ENCODE results near the gene NXPH1. TPM values are rescaled to one million over a fixed set of nuclear protein-coding genes. Genes with fewer than 3 reads are reported as not detected.

The NXPH1 gene
- total and polyA plus RNA-seq, 5 experiments from 2014 or later: not detected

- DNase-seq: no peak
- no peak overlapping the region for H3K4me3 Mint-ChIP-seq
- no peaks in the 10 kb centered on the region for H3K36me3 Mint-ChIP-seq
- H3K27ac Mint-ChIP-seq: no peak overlapping the region
- POLR2A ChIA-PET: no interaction called here
- H3K4me1 Mint-ChIP-seq: no peaks in the 10 kb centered on the region
- ATAC-seq: no peak
- H3K9me3 Mint-ChIP-seq: peaks cover 0 to 20% (median 2%) of the 10 kb centered on the region in 9 donors
- H3K27me3 Mint-ChIP-seq: peaks cover 0 to 3% (median 0%) of the 10 kb centered on the region in 5 donors
Observed at GRCh38 chr7:8628656-8629055, 195.2 kb downstream of the NXPH1 start.

GRCh38 chr7:8629504-8629903 is 196.1 kb downstream of the NXPH1 start:
- H3K27ac Mint-ChIP-seq: no peak overlapping the region
- no peak for ATAC-seq
- DNase-seq: no peak
- POLR2A ChIA-PET: no interaction called here
- no peak overlapping the region for H3K4me3 Mint-ChIP-seq
- peaks cover 0 to 3% (median 0%) of the 10 kb centered on the region in 5 donors for H3K27me3 Mint-ChIP-seq
- peaks cover 0 to 13% (median 0%) of the 10 kb centered on the region in 9 donors for H3K9me3 Mint-ChIP-seq
- no peaks in the 10 kb centered on the region for H3K4me1 Mint-ChIP-seq
- H3K36me3 Mint-ChIP-seq: no peaks in the 10 kb centered on the region

GRCh38 chr7:8637322-8637721 is 203.9 kb downstream of the NXPH1 start:
- ATAC-seq: no peak
- no peaks in the 10 kb centered on the region for H3K27me3 Mint-ChIP-seq
- H3K27ac Mint-ChIP-seq: no peak overlapping the region
- H3K4me1 Mint-ChIP-seq: no peaks in the 10 kb centered on the region
- H3K9me3 Mint-ChIP-seq: peaks cover 0 to 6% (median 0%) of the 10 kb centered on the region in 9 donors
- H3K36me3 Mint-ChIP-seq: no peaks in the 10 kb centered on the region
- POLR2A ChIA-PET: no interaction called here
- no peak for DNase-seq
- no peak overlapping the region for H3K4me3 Mint-ChIP-seq

- Mint-ChIP-seq H3K4me3 (no peak overlapping the region), H3K27ac (no peak overlapping the region), H3K9me3 (peaks cover 0 to 6% (median 0%) of the 10 kb centered on the region in 9 donors), H3K4me1 (no peaks in the 10 kb centered on the region), H3K27me3 (no peaks in the 10 kb centered on the region), H3K36me3 (no peaks in the 10 kb centered on the region)
- DNase-seq (no peak), ATAC-seq (no peak)
- POLR2A ChIA-PET: no interaction called here
Observed at GRCh38 chr7:8638076-8638475, 204.7 kb downstream of the NXPH1 start.

- no peak overlapping the region for H3K27ac Mint-ChIP-seq
- DNase-seq: no peak
- POLR2A ChIA-PET: no interaction called here
- no peak for ATAC-seq
- H3K4me3 Mint-ChIP-seq: no peak overlapping the region
- H3K9me3 Mint-ChIP-seq: peaks cover 0 to 6% (median 0%) of the 10 kb centered on the region in 9 donors
- no peaks in the 10 kb centered on the region for H3K27me3 Mint-ChIP-seq
- H3K4me1 Mint-ChIP-seq: no peaks in the 10 kb centered on the region
- H3K36me3 Mint-ChIP-seq: no peaks in the 10 kb centered on the region
Observed at GRCh38 chr7:8639668-8640067, 206.3 kb downstream of the NXPH1 start.

- no peaks in the 10 kb centered on the region for H3K4me1 Mint-ChIP-seq
- ATAC-seq (no peak), DNase-seq (no peak)
- POLR2A ChIA-PET: no interaction called here
- no peaks in the 10 kb centered on the region for H3K36me3 Mint-ChIP-seq
- peaks cover 0 to 2% (median 0%) of the 10 kb centered on the region in 9 donors for H3K9me3 Mint-ChIP-seq
- H3K4me3 Mint-ChIP-seq: no peak overlapping the region
- no peaks in the 10 kb centered on the region for H3K27me3 Mint-ChIP-seq
- H3K27ac Mint-ChIP-seq: no peak overlapping the region
Observed at GRCh38 chr7:8640671-8641070, 207.3 kb downstream of the NXPH1 start.

- H3K27ac Mint-ChIP-seq: no peak overlapping the region
- no peaks in the 10 kb centered on the region for H3K36me3 Mint-ChIP-seq
- H3K4me1 Mint-ChIP-seq: no peaks in the 10 kb centered on the region
- H3K9me3 Mint-ChIP-seq: peaks cover 3 to 26% (median 11%) of the 10 kb centered on the region in 9 donors
- ATAC-seq: no peak
- peak in 1 of 10 donors; percentile 51 for DNase-seq
- H3K4me3 Mint-ChIP-seq: no peak overlapping the region
- POLR2A ChIA-PET: no interaction called here
- H3K27me3 Mint-ChIP-seq: no peaks in the 10 kb centered on the region
Observed at GRCh38 chr7:8668627-8669500, 235.5 kb downstream of the NXPH1 start.

GRCh38 chr7:8669501-8669851 is 236.1 kb downstream of the NXPH1 start:
- peaks cover 5 to 25% (median 11%) of the 10 kb centered on the region in 9 donors for H3K9me3 Mint-ChIP-seq
- no peak for DNase-seq
- H3K27me3 Mint-ChIP-seq: no peaks in the 10 kb centered on the region
- POLR2A ChIA-PET: no interaction called here
- no peaks in the 10 kb centered on the region for H3K4me1 Mint-ChIP-seq
- no peaks in the 10 kb centered on the region for H3K36me3 Mint-ChIP-seq
- no peak overlapping the region for H3K4me3 Mint-ChIP-seq
- H3K27ac Mint-ChIP-seq: no peak overlapping the region
- no peak for ATAC-seq

- Mint-ChIP-seq H3K36me3 (no peaks in the 10 kb centered on the region), H3K4me1 (no peaks in the 10 kb centered on the region), H3K9me3 (peaks cover 0 to 6% (median 0%) of the 10 kb centered on the region in 9 donors), H3K4me3 (no peak overlapping the region), H3K27ac (no peak overlapping the region), H3K27me3 (no peaks in the 10 kb centered on the region)
- POLR2A ChIA-PET: no interaction called here
- no peak for ATAC-seq
- DNase-seq: no peak
Observed at GRCh38 chr7:8684426-8684825, 251.0 kb downstream of the NXPH1 start.

- DNase-seq (no peak), ATAC-seq (no peak)
- Mint-ChIP-seq H3K27me3 (no peaks in the 10 kb centered on the region), H3K4me3 (no peak overlapping the region), H3K36me3 (no peaks in the 10 kb centered on the region), H3K27ac (no peak overlapping the region), H3K9me3 (peaks cover 0 to 4% (median 0%) of the 10 kb centered on the region in 9 donors), H3K4me1 (no peaks in the 10 kb centered on the region)
- POLR2A ChIA-PET: no interaction called here
Observed at GRCh38 chr7:8699875-8700624, 266.6 kb downstream of the NXPH1 start.

GRCh38 chr7:8702807-8703206 is 269.4 kb downstream of the NXPH1 start:
- Mint-ChIP-seq H3K36me3 (no peaks in the 10 kb centered on the region), H3K27ac (no peak overlapping the region), H3K4me3 (no peak overlapping the region), H3K4me1 (no peaks in the 10 kb centered on the region), H3K27me3 (no peaks in the 10 kb centered on the region), H3K9me3 (peaks cover 0 to 4% (median 0%) of the 10 kb centered on the region in 9 donors)
- ATAC-seq (no peak), DNase-seq (no peak)
- POLR2A ChIA-PET: no interaction called here

GRCh38 chr7:8710124-8710523 is 276.7 kb downstream of the NXPH1 start:
- H3K4me3 Mint-ChIP-seq: no peak overlapping the region
- no peak for ATAC-seq
- POLR2A ChIA-PET: no interaction called here

GRCh38 chr7:8714791-8715190 is 281.4 kb downstream of the NXPH1 start:
- Mint-ChIP-seq H3K4me3 (no peak overlapping the region), H3K27me3 (no peaks in the 10 kb centered on the region), H3K9me3 (peaks cover 0 to 7% (median 0%) of the 10 kb centered on the region in 9 donors), H3K36me3 (no peaks in the 10 kb centered on the region), H3K4me1 (no peaks in the 10 kb centered on the region), H3K27ac (no peak overlapping the region)
- POLR2A ChIA-PET: no interaction called here
- ATAC-seq: no peak
- no peak for DNase-seq

More at GRCh38 chr7:8710124-8710523, 276.7 kb downstream of the NXPH1 start:
- Mint-ChIP-seq H3K27me3 (no peaks in the 10 kb centered on the region), H3K4me1 (no peaks in the 10 kb centered on the region), H3K9me3 (peaks cover 0 to 7% (median 0%) of the 10 kb centered on the region in 9 donors), H3K36me3 (no peaks in the 10 kb centered on the region), H3K27ac (no peak overlapping the region)
- no peak for DNase-seq
